Fibroblast of pulmonary artery (primary cell): ENCODE data around the gene LIFR.
"Not testable (repeated sequence)": the region's sequence is repeated elsewhere in the genome, so short reads cannot be mapped to it uniquely, and the experiment has no call there.

Source experiments
- DNase-seq: peaks from one replicate; pipeline ENCODE4 v3.0.0-alpha.2; 2010; ENCODE audit warnings: low read depth
- H3K4me3 ChIP-seq: replicated peaks from 2 replicates; pipeline ENCODE4 v1.5.1; 2011; ENCODE audit warnings: low read depth, mild to moderate bottlenecking, control low read depth, low read length, moderate library complexity
- TF ChIP-seq, protein P1 (sequence below): IDR thresholded peaks from 2 replicates; pipeline ENCODE4 v1.5.1; 2011; ENCODE audit warnings: mild to moderate bottlenecking, control low read depth, low read length, inconsistent platforms; ENCODE audit errors: missing control alignments

The LIFR gene

DNA sequence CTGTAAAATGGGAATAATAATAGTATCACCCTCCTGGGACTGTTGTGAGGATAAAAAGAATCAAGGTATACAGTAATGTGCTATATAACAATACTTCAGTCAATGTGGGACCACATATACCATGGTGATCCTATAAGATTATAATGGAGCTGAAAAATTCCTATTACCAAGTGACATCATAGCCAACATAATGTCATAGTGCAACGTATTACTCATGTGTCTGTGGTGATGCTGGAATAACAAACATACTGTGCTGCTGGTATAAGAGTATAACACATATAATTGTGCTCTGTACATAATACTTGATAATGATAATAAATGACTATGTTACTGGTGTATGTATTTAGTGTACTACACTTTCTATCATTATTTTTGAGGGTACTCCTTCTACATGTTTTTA lies 38.1 kb downstream of the LIFR start:
- no peak overlapping the region for H3K4me3 ChIP-seq
- TF ChIP-seq, protein P1, sequence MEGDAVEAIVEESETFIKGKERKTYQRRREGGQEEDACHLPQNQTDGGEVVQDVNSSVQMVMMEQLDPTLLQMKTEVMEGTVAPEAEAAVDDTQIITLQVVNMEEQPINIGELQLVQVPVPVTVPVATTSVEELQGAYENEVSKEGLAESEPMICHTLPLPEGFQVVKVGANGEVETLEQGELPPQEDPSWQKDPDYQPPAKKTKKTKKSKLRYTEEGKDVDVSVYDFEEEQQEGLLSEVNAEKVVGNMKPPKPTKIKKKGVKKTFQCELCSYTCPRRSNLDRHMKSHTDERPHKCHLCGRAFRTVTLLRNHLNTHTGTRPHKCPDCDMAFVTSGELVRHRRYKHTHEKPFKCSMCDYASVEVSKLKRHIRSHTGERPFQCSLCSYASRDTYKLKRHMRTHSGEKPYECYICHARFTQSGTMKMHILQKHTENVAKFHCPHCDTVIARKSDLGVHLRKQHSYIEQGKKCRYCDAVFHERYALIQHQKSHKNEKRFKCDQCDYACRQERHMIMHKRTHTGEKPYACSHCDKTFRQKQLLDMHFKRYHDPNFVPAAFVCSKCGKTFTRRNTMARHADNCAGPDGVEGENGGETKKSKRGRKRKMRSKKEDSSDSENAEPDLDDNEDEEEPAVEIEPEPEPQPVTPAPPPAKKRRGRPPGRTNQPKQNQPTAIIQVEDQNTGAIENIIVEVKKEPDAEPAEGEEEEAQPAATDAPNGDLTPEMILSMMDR = no peak
- no peak for DNase-seq

DNA sequence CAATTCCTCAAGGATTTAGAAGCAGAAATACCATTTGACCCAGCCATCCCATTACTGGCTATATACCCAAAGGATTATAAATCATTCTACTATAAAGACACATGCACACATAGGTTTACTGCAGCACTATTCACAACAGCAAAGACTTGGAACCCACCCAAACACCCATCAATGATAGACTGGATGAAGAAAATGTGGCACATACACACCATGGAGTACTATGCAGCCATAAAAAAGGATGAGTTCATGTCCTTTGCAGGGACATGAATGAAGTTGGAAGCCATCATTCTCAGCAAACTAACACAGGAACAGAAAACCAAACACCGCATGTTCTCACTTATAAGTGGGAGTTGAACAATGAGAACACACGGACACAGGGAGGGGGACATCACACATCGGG lies 39.8 kb downstream of the LIFR start:
- not testable (repeated sequence) for H3K4me3 ChIP-seq, DNase-seq

DNA sequence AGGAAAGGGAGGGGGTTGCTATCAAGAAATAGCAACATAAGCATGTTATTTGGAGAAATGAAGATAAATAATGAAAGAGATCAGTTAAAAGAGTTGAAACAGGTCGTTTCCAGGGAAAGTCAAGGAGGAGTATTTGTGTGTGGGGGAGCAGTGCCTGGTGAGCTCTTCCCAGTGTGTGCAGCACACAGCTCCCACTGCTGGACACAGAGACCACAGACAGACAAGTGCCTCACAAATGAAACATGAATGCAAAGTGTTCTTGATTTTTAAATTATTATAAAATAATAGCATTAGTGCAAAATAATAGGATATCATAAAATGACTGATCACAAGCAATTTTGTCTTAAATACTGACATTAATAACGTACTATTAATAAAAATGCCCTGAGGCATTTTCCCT lies 40.8 kb downstream of the LIFR start:
- peak; percentile 58 for DNase-seq

DNA sequence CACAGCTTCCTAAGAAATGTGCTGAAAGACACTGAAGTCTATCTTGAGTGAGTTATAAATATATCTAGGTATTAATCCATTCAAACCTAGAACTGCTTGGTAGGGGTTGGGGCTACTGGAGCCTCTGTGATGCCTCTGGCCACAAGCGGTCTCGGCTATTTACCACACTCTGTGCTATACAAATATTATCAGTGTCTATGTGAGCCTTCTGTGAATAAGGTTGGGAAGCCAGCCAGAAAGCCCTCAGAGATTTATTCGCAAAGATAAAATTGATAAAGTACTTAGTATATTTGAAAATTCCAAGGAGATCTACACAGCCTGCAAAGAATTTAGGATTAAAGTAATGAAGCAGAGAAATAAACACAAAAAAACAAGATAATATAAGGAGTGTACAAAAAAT lies 41.4 kb downstream of the LIFR start:
- H3K4me3 ChIP-seq = no peak overlapping the region
- no peak for DNase-seq
- TF ChIP-seq, protein P1 = no peak

More for the DNA sequence above, 40.8 kb downstream of the LIFR start:
- TF ChIP-seq, protein P1 = peak; percentile 57
- no peak overlapping the region for H3K4me3 ChIP-seq

DNA sequence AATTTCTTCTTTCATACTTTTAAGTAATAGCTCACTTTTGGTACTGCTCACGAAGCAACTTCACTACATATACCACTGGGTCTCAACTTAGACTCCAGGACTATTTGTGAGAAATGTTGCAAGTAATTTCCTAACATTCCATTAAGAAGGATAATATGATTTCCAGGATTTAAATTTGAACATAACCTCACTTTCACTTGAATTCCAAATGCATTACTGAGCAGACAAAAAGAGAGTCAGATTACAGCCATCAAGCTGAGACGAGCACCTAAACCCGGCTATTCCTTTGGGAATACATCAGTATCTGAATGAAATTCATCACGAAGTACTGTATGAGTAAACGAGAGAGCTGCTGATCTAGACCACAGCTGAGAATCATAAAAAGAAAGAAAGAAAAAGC lies 47.3 kb downstream of the LIFR start:
- TF ChIP-seq, protein P1 = no peak
- H3K4me3 ChIP-seq = no peak overlapping the region
- peak; percentile 71 for DNase-seq

DNA sequence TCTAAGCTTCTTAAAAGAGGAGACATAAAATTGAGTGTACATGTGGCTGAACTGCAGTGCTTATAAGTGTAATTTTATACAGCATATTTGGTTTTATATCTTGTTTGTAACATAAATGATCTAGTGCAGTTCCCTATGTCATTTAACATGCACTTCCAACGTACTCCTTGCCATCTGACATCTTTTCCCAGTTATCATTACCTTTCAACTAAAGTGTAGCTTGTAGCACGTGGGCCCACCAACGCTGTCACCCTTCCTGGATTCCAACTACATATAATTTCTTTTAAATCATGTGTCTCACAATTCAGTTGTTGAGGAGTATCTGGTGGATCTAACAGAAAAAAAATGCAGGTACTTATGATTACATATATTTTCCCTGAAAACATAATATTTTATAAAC lies 50.1 kb downstream of the LIFR start:
- H3K4me3 ChIP-seq = no peak overlapping the region
- TF ChIP-seq, protein P1 = no peak
- no peak for DNase-seq

DNA sequence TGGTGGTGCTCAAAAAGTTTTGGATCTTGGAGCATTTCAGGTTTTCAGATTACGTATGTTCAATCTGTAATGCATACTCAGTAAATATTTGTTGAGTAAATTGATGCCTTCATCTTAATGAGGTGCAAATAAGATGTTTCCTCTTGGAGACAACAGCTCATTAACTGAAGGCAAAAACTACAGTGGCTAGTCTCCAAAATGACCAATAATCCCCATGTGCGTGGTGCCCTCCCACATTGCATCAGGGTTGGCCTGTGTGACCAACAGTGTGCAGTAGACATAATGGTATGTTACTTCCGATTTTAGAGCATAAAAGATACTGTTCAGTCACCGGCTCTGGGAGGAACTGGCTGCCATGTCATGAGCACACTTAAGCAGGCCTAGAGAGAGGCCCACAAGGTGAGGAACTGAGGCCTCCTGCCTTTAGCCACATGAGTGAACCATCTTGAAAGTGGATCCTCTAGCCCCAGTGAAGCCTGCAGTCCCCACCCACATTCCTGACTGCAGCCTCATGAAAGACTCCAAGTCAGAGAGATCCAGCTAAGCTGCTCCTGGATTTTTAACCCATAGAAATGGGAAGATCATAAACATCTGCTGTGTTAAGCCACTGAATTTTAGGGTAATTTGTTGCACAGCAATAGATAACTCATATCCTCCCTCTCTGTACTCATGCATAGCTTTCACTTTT lies 55.7 kb downstream of the LIFR start:
- DNase-seq = peak; percentile 23

More for the DNA sequence above, 55.7 kb downstream of the LIFR start:
- no peak overlapping the region for H3K4me3 ChIP-seq
- TF ChIP-seq, protein P1 = no peak
